HG03342 (cell line): ENCODE measurements around the gene NRARP.

Experiments used
- ATAC-seq: cut with Tn5 transposase; IDR thresholded peaks from one replicate; pipeline ENCODE4 v1.9.1; 2021; ENCODE audit warnings: mild to moderate bottlenecking, moderate library complexity; ENCODE audit not compliant: unreplicated experiment

The NRARP gene

DNA sequence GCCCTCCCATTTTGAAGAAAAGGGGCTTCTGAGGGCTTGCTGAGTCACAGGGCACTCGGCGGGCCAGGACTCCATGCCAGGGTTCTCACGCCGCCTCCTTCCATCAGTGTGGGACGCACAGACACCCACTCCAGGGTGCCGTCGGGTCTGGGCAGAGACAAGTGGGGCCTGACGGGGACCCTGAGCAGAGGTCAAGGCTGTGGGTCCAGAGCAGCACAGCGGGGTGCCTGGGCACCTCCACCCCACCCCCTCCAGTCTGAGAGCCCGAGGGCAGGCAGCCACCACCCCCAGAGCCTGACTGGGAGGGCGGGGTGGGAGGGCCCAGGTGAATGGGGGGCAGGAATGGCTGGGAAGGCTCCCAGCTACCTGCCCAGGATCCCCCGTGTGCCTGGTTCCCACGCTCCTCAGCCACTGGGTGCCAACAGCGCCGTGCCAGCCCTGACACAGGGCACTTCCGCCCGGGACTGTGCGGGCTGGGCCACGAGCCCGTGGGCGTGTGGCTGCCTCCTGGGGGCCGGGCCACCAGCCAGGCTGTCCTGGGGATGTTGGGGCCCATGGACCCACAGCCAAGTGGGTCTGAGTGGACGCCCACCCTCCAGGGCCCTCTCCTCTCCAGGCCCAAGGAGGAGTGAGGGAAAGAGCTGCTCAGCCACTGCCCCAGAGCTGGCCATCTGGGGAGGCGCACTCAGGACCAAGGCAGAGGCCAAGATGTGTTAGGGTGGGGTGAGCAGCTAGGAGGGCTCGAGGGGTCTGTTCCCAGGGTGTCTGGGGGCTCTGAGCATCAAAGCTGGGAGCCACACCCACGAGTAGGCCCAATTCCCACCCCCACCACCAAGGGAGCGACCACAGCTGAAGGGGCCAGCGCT is 10.1 kb upstream of the NRARP start:
- no peak for ATAC-seq

DNA sequence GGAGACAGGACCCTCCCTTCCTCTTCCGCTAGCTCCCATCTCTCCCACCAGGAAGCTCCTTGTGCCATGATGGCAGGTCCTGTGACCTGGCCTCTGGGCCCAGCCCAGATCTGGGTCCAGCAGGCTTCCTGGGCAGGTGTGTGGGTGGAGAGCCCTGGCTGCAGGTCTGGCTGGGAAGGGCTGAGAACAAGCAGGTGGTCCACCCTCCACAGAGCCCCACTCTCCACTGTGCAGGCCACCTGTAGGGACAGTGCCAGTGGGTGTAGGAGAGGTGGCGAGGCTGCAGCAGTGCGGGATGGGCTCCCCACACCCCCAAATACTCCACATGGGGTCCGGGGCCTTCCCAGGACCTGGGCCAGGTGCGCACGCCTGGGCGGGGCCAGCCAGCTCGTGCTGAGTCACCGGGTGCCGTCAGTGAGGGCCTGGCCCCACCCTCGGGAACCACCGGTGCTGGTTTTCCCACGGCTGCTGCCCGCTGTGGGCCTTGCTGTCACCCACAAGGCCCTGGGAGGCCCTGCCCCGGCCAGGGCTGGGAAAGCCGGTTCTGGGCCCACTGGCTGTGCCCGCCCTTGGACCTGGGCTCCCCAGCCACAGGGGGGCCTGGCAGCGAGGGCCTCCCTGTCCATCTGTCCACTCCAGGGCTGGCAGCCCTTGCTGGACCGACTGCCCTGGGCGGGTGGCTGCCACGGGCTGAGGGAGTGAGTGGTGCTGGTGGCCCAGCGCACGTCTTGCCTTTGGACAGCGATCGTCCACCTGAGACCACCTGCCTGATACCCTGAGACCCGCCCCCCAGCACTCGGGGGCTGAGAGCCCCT is 9.3 kb upstream of the NRARP start:
- ATAC-seq: no peak

DNA sequence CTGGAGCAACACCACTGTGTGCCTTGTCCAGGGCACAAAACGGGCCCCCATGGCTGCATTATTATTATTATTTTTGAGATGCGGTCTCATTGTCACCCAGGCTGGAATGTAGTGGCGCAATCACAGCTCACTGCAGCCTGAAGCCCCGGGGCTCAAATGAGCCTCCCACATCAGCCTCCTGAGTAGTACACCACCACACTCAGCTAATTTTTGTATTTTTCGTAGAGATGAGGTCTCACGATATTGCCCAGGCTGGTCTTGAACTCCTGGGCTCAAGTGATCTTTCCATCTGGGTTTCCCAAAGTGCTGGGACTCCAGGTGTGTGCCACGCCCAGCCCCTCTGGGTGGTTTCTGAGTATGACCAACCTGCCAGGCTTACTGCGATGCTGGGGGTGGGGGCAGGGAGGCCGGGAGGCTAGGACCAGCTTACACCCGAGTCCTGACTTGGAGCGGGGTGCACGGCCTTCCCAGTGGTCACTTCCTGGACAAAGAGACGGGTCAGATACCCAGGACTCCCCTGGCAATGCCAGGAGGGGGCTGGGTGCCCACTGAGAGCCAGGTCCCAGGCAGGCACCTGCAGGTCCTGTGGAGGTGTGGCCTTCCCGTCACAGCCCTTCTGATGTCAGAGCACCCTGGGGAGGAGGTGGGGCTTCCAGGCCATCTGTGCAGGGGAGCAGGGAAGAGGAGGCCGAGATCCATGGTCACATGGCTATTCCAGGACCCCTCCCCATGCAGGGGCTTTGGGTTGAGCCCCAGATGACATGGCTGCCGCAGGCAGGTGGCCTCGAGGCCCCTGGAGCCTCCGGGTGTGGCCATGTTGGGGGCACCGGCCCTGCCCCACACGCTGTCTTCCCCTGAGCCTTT is 8.3 kb upstream of the NRARP start:
- no peak for ATAC-seq

DNA sequence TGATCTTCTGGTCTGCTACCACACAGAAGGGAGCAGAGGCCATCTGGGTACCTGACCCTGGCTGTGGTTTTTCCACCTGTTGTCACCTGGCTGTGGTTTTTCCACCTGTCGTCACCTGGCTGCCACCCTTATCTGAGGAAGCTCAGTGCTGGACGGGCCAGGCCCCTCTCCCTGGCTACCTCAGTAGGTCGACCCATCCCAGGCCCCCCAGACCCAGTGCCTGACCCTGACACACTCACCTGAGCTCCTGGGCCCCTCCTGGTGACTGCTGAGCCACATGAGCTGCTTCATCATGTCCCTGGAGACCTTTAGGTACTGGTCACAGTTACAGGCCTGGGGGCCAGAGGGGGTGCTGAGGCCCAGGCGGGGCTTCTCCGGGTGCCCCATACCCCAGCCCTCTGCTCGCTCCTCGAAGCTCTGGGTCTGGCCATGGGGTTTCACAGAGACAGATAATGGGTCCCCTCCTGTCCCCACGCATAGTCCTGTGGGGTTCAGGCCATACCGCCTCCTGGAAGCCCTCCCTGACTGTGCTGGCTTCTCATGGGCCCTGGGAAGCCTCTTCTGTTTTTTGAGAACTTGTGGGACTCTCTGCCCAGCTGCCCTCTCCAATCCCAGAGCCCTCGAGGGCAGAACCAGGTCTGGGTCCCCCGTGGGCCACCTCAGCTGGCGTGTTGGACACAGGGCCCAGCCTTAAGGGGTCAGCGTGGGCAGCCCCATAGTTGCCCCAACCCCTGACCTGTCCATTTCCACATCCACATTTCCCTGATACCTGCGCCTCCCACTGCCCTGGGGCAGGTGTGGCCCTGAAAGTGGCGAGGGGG is 7.5 kb upstream of the NRARP start:
- ATAC-seq: no peak

DNA sequence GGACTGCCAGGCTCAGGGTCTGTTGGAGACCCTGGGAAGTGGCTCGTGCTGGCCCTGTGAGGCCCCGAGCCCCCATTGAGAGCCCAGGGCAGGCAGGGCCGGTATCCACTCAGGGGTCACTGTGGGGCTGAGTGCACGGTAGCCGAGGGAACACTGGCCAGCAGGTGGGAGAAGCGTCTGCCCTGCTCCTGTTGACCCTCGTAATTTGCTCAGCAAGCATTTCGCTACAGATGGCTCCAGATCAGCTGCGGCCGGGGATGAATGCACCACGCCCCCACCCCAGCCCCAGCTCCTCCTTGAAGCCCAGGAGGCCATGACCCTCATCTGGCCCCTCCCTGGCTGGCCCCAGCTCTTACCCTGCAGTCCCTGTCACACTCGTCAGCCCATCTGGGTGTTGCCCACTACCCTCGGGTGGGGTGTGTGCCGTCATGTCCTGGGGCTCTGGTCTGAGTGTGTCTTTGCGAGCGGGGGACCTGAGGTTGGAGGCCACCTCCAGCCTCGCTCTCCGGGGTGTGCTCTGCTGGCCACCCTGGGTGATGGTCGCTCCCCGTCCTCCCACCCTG is 6.1 kb upstream of the NRARP start:
- ATAC-seq: no peak

DNA sequence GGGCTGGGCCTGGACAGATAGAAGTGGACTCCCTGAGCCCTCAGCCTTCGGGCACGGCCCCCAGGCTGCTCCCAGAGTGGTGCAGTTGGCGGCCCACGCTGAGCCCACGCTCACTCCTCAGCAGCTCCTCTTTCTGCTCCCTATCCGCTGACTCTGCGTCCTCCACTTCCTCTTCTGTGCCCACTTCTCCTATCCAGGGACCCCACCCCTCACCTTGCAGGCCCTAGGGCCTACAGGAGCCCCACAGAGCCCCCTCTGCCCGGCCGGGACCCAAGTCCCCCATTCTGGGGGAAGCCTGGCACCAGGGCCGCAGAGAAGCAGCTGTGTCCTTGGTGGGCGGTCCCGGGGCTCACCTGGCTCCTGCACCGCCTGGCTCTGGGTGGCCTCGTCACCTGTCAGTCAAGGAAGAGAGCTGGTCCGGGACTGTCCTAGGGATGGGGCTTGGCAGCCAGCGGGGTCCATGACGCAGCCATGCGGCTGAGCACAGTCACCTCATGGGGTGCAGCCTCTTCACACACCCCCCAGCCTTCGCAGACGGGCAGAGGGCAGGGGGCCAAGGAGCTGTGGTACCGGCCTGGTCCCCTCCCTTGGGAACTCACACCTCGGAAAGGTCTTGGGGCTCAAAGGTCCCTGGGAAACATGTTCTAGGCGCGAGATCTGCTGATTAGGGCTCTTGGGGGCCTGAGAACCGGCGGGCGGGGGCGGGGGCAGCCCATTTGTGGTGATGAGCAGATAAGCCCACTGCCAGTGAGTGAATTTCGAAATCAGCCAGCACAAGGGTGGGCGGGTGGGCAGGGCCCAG is 5.4 kb upstream of the NRARP start:
- ATAC-seq: no peak

DNA sequence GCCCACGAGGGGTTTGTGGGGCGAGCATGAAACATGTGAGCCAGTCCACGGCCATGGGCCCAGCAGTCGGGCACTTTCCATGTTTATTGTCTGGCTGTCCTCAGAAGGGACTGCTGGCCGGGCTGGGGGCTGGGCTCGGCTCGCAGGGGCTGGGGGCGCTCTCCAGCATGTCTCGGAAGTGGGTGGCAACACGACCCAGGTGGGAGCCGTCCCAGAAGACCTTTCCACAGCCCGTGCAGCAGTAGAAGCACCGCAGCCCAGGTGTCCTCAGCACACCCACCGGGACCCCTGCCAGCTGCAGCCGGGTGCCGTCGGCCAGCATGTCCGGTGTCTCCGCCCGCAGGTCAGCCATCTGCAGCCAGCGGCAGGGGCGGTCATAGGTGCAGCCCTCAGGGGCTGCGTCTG is 4.8 kb upstream of the NRARP start:
- no peak for ATAC-seq

DNA sequence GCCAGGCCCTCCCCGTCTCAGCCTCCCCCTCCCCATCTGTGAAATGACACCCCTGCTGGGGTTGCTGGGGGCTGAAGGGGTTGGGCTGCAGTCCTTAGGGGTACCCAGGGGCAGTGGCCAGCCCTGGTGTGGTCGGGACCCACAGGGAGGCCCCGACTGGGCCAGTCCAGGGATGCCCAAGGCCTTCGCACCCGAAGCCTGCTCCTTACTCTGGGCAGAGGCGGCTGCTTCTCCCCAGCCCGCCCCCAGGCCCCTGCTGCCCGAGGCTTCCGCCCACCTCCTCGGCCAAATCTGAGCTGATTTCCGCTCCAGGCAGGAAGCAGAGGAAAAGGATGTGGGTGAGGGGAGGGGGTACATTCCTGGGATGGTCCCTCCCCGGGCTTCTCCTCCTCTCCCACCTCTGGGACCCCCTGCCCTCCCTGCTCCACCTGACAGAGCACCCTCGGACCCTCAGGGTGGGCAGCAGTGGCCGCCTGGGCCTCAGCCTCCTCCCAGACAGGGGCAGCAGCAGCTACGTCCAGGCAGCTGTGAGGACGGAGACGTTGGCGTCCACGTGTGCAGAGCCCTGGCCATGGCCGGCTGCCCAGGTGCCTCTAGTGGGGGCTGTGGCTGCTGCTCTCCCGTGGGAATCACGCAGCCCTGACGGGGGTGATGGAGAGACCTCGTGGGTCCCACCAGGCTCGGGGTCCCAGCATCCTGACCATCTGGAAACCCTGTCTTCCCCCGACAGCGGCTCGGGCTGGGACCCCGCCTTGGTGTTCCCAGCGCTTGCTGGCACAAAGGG is 4.2 kb upstream of the NRARP start:
- ATAC-seq: no peak

DNA sequence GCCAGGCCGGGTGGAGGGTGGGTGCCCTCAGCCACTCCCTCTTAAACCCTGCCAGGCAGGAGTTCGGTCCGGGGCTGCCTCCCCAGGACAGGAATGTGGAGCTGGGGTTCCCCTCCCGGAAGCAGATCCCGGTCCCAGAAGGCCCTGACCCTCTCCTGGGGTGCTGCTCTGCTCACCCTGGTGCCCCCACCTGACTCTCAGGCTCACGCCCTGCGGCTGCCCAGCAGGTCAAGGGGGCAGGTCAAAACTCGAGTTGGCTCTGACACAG is 3.7 kb upstream of the NRARP start:
- ATAC-seq: no peak

DNA sequence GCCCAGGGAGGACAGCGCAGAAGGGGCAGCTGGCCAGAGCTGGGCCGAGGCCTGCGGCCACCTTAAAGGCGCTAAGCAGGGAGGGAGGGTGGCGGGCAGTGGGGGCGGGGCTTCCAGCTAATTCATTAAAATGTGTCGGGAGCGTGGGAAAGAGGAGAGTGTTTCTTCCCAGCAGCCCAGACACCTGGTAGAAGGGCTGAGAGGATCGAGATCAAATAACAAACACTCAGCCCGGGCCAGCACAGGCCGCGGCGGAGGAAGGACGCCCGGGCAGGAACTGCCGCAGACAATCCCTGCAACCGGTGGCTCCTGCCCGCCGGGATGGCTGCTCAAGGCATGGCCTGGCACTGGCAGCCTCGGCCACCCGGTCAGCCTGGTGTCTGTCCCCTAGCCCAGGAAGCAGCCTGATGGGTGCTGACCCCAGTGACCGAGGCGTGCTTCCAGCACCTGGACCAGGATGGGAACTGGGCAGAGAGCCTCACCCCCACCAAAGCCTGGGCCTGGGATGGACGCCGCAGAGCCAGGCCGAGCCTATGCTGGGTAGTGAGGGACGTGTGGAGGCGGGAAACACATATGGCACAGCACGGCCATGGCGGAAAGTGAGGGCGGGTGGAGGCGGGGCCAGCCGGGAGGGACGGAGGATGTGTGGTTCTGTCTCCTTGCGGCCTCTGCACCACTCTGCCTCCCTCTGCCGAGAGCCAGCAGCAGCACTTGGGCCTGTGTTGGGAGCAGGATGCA is 3.2 kb upstream of the NRARP start:
- ATAC-seq: no peak

DNA sequence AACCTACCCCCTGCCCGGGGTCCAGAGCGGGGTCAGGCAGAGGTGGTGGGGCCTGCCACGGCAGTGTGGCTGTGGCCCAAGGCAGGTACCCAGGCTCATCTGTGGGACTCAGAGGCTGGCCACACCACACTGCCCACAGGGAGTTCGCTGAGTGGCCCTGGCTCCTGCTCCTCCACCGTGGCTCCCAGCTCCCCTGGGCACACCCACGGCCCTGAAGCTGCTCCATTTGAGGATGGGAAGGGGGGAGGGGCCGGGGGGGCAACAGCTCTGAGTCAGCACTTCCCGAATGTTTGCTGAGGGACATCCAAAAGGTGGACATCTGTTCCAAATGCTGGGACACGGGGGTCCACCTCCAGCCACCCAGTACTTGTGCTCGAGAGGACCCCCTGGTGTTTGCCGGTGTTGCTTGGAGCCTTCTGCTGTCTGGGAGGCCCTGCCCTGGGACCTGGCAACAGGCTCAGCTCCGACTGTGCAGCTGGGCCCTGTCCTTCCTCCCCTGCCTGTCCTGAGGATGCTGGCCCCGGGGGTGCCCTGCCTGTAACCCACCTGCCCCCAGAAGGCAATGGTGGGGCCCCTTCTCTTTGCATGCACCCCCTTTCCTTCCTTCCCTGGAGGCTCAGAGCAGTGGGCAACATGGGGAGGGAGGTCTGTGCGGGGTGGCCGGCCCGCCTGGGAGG is 2.5 kb upstream of the NRARP start:
- ATAC-seq: no peak

DNA sequence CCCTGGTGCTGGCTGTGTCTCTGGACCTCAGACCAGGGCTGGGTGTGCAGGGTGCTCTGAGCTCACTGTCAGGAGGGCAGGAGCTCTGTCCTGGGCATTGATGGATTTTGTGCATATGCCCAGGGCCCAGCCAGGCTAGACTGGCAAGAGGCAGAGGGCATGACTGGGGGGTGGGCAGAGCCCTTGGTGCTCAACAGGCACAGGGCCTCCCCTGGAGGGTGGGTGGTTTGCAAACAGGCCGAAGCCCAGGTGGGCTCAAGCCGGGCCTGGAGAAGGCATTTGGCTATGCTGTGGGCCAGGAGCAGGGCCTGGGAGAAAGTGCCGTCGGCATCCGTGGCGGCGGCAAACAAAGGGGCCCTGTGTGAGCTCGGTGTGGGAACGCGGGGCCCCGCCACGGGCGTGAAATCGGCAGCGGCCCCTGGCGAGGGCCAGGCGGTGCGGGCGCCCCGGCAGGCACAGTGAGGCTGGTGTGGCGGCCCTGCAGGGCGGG is 1.9 kb upstream of the NRARP start:
- no peak for ATAC-seq

DNA sequence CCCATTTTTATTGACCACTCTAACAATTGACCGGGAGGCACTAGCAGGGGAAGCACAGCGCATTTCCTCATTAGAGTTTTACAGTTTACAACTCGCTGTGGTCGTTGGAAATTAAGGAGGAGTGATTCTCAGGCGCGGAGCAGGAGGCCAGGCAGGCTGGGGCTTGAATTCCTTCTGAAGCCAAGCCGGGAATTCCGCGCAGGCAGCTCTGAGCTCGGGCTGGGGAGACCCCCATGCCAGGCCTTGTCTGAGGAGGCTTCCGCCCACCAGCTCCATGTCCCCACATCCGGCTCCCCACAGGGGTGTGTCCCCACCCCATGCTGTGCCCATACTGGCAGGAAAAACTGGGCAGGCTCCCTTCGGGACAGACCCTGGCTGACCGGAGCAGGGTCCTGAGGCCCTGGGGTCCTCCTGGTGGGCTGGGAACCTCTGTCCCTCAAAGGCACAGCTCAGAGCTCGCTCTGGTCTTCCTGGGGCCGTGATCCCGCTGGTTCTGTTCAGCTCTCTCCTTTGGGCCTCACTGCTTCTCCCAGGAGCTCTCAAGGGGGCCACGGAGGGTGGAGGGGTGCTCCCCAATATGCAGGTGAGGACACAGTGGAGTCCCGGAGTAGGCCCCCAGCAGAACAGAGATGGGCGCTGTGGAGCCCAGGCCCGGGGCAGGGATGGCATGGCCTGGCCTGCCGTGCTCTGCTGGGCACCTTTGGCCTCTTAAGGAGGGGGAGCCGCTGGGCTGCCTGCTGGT is 1.3 kb upstream of the NRARP start:
- ATAC-seq: no peak

DNA sequence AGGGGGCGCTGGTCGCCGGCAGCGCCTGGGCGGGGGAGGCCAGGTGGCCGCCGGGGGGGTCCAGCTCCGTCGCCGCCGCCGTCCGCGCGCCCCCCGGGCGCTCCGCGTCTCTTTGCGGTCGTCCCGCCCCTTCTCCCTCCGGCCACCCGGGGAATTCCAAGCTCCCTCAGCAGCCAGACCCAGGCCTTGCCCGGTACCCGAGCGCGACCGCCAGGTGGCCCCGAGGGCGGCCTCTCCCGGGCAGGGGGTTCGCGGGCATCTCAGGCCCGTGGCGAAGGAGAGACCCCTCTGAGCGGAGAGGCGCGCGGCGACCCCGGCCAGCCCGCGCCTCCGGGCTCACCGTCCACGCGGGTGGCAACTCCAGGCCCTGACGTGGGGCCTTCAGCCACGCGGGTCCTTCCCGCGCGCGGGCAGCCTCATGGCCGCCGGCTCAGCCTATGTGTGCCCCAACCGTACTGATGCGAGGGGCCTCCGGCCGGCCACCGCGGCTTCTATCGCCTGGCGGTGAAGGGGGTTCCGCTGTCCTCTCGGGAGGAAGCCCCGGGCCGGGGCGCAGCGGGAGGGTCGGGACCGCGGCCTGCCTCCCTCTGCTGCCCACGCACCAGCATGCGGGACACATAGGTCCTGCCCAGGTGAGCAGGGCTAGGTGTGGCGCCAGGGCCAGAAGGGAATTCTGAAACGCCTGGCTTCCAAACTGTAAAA is 529 bp upstream of the NRARP start:
- ATAC-seq: peak; percentile 44

DNA sequence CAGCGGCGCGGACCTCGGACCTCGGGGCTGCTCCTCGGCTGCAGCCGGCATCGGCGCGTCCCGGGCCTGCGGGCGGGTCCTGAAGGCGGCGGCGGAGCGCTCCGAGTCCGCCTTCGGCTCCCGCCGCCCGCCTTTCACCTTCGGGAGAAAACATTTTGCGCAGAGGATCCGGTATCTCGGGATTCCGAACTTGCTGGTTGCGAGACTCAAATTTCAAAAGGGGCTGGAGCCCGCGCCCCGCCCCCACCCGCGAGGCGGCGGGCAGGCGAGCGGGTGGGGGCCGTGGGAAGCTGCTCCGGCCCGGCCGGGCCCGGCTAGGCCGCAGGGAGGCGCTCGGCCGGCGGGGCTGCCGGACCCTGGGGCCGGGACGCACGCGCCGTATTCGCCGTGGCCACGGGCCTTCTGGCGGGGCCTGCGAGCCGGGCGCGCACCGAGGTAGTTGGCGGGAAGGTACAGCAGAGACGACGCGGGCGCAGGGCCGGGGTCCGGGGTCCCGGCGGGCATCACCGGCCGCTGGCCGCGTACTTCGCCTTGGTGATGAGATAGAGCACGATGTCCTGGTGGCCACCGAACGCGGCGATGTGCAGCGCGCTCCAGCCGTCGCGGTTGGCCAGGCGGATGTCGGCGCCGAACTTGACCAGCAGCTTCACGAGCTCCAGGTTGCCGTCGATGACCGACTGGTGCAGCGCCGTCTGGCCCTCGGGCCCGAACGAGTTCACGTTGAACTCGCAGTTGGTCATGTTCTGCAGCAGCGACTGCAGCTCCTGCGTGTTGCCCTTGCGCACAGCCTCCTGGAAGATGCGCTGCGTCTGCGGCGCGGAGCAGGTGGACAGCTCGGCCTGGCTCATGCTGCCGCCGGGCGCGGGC is 757 bp downstream of the NRARP start:
- ATAC-seq: peak; percentile 11
